ENCODE data around the gene B3GAT1. TPM values are rescaled to one million over a fixed set of nuclear protein-coding genes. Genes with fewer than 3 reads are reported as not detected.
"Not testable (repeated sequence)": the region's sequence is repeated elsewhere in the genome, so short reads cannot be mapped to it uniquely, and the experiment has no call there.

The B3GAT1 gene, protein sequence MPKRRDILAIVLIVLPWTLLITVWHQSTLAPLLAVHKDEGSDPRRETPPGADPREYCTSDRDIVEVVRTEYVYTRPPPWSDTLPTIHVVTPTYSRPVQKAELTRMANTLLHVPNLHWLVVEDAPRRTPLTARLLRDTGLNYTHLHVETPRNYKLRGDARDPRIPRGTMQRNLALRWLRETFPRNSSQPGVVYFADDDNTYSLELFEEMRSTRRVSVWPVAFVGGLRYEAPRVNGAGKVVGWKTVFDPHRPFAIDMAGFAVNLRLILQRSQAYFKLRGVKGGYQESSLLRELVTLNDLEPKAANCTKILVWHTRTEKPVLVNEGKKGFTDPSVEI
- 1 to 10 TPM; 4.0 to 6.4 (median 5.0) TPM for polyA plus RNA-seq (ENCODE audit: insufficient read length in 3 of 3)
- long read RNA-seq, donor 1 = 0 reads
- long read RNA-seq, donor 2, partial matches to known transcripts = 0 of 1 reads
- long read RNA-seq, donor 2, other reads (novel, unspliced or antisense) = 0 of 1 reads
- long read RNA-seq, donor 3, partial matches to known transcripts = 0 of 1 reads
- long read RNA-seq, donor 3, other reads (novel, unspliced or antisense) = 0 of 1 reads
- long read RNA-seq, donor 4 = 0 reads
- long read RNA-seq, donor 5, full-length matches to known transcripts = 1 of 1 reads
- long read RNA-seq, donor 5, partial matches to known transcripts = 0 of 1 reads
- long read RNA-seq, donor 5, other reads (novel, unspliced or antisense) = 0 of 1 reads
- long read RNA-seq, donor 6 = 0 reads
- long read RNA-seq, donor 7 = 0 reads
- long read RNA-seq, donor 8 = 0 reads
- long read RNA-seq, donor 9 = 0 reads
- long read RNA-seq, donor 10, full-length matches to known transcripts = 1 of 1 reads
- long read RNA-seq, donor 10, partial matches to known transcripts = 0 of 1 reads
- long read RNA-seq, donor 10, other reads (novel, unspliced or antisense) = 0 of 1 reads
- long read RNA-seq, donor 11 = 0 reads
- long read RNA-seq, donor 12 = 0 reads
- long read RNA-seq, donor 13 = 0 reads
- long read RNA-seq, donor 14 = 0 reads
- long read RNA-seq, donor 15 = 0 reads
- long read RNA-seq, donor 16 = 0 reads

DNA sequence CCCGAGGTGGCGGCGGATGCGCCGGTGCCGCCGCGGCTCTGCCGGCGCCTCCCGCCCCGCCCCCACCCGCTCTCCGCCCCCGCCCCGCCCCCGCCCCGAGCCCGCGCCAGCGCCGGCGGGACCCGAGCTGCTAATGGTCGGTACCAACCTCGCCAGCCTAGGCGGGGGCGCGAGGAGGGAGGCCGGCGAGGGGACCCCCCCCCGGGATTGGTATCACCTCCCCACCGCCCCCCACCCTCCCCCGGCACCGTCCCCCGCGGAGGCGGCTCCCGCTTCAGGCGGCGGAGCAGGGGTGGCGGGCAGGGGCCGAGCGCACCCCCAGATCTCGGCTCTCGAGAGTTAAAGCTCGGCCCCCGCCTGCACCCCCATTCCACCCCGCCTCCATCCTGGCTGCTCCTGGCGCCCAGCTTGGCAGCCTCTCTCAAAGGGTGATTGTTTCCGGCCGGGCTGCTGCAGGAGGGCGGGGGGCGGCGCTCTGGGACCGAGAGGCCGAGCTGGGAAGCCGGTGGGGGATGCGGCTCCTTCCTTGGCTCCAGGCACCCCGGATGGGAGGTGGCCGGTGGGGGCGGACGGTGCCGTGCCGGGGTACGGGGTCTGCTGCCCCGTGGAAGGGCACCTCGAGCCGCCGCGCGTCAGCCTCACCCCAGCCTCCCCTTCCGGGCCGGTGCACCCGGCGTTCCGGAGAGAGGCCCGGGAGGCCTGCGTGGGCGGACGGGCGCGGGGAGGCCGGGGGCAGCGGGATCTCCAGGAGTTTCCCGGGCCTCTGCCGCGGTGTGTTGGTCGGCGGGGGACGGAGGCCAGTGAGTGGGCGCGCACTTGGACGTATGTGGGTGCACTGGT is at the start of gene B3GAT1:
Gene B3GAT1 (minus strand): TSS at position 40 of the 840 bp plus-strand sequence. CDS start 24,583 bp downstream, outside the sequence.
- no peak for DNase-seq

DNA sequence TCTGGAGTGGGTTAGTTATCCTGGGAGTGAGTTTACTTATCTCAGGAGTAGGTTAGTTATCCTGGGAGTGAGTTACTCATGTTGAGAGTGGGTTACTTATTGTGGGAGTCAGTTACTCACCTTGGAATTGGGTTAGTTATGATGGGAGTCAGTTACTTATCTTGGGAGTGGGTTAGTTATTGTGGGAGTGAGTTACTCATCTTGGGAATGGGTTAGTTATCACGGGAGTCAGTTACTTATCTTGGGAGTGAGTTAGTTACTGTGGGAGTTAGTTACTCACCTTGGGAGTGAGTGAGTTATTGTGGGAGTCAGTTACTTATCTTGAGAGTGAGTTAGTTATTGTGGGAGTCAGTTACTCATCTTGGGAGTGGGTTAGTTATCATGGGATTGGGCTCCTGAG is 49.6 kb upstream of the B3GAT1 start:
- no peak for DNase-seq

DNA sequence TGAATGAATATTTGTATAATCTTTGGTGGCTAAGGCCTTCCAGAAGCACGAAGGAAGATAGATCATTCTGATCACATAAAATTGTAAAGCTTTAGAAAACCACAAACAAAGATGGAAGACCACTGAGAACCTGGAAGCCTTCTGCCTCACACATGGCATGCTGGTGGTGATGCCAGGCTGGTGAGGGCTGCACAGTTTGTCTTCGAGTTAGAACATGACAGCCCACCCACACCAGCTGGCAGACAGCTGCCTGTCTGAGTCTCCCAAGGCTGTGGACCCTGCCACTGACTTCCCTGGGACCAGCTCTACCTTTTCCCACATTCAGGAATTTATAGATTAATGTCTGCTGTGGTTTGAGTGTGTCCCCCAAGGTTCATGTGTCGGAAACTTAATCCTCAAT is 48.8 kb upstream of the B3GAT1 start:
- DNase-seq = no peak

DNA sequence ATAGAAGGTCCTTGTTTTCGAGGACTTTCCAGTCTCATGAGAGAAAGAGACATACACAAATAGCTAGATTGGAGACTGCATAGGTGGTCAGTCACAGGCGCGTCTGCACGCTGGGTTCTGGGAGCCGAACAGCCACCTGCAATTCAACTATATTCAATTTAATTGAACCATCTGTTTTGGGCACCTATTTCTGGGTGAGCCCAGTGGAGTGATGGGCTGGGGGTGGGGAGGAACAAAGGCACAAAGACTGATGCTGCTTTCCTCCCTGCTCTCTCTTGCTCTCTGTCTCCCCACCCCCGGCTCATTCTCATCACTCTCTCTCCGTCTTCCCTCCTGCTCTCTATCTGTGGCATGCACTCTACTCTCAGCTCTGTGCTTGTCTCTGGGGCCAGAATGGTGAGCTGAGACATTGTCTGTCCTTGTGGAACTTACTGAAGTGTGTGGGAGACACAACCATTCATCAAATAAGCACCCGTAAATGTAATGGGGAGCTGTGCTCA is 48.1 kb upstream of the B3GAT1 start:
- DNase-seq = no peak

DNA sequence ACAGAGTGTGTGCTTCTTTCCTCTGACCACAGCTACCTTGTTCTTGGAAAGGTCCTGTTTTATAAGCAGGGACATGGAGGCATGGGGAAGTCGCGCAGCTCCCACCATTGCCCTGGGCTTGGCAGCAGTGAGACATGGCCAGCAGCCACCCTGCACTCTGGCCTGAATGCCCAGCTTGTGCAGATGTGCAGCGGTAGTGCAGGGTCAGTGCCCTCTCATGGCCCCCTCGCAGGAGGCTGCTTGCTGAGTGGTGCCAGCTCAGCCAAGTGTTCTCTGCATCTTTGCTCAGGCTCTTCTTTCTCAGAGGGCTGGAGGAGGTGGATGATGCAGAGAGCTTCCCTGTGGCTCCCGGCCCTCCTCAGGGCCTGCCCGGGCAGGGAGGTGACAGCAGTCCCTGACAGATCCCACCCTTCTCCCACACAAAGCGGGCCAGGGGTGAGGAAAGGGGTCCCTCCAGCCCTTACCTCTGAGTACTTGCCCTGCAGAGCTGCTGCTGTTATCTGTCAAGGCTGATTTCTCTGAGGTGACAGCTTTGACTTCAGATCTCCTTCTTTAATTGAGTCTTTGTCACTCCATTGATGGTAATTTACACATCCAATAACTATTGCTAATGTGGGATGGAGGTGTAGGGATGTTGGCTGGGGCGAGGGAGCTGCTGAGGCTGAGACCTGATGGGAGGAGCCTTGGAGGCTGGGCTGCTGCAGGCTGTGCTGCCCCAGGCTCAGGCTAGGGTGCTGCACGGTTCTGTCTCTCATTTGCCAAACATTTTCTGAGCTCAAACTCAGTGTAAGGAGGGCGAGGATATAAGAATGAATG is 47.4 kb upstream of the B3GAT1 start:
- no peak for DNase-seq

DNA sequence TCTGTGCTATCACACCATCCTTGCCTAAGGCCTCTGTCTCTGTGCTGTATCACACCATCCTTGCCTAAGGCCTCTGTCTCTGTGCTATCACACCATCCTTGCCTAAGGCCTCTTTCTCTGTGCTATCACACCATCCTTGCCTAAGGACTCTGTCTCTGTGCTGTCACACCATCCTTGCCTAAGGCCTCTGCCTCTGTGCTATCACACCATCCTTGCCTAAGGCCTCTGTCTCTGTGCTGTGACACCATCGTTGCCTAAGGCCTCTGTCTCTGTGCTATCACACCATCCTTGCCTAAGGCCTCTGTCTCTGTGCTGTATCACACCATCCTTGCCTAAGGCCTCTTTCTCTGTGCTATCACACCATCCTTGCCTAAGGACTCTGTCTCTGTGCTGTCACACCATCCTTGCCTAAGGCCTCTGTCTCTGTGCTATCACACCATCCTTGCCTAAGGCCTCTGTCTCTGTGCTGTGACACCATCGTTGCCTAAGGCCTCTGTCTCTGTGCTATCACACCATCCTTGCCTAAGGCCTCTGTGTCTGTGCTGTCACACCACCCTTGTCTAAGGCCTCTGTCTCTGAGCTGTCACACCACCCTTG is 45.5 kb upstream of the B3GAT1 start:
- not testable (repeated sequence) for DNase-seq

DNA sequence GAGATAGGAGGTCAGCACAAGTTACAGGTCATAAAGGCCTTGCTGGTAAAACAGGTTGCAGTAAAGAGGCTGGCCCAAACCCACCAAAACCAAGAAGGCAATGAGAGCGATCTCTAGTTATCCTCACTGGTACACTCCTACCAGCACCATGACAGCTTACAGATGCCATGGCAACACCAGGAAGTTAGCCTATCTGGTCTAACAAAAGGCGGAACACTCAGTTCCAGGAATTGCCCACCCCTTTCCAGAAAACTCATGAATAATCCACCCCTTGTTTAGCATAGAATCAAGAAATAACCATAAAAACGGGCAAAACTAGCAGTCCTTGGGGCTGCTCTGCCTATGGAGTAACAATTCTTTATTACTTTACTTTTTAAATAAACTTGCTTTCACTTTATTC is 43.5 kb upstream of the B3GAT1 start:
- no peak for DNase-seq

DNA sequence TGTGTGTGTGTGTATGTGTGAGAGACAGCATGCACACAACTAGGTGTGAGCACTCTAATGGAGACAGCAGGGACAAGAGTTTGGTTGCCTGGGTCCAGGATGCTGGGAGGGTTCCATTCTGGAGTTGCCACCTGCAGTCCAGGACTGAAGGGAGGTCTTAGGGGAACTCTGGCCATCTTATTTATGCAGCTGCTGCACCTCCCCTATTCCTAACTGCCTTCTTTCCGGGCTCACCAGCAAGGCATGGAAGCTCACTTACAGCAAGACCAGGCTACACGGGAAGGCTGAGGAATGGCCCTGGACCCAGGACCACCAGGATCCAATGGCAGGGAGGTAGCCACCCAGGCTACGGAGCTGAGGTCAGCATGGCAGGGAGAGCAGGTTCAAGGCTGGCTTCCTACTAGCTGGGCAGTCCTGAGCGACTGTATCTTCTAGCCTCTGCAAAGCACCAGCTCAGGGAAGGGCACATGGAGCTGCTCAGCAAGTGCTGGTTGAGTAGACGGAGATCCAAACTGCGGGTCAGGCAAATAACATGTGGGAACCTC is 42.2 kb upstream of the B3GAT1 start:
- DNase-seq = no peak

DNA sequence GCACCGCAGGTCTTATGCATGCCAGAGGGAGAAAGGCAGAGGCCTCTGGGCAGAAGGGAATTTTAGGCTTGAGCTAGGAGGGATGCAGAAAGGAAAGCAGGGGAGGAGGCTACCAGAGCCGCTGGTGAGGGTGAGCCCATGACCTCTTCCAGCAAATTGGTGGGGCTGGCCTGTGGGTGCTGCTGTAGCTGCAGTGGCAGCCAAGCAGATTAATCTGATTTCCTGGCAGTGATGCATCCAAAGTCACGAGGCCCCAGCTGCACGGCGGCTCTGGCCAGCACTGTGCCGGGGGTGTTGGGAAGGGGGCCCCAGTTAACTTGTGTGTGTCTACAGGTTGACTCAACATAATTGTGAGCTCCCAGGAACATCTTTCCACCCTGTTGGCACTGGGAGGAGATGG is 41.4 kb upstream of the B3GAT1 start:
- DNase-seq = no peak

DNA sequence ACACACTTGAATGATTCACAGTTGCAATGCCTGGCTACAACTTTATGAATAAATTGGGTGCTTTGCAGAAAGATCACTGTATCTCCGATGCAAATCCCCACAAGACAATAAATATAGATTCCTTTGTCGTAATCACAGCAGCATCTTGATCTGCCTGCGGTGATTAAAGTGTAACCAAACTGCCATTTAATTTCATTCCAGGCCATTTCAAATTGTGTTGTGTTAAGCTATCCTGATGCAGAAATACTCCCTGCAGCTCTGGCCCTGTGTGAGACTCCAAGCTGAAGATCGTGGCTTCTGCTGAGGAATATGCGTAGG is 40.8 kb upstream of the B3GAT1 start:
- no peak for DNase-seq

DNA sequence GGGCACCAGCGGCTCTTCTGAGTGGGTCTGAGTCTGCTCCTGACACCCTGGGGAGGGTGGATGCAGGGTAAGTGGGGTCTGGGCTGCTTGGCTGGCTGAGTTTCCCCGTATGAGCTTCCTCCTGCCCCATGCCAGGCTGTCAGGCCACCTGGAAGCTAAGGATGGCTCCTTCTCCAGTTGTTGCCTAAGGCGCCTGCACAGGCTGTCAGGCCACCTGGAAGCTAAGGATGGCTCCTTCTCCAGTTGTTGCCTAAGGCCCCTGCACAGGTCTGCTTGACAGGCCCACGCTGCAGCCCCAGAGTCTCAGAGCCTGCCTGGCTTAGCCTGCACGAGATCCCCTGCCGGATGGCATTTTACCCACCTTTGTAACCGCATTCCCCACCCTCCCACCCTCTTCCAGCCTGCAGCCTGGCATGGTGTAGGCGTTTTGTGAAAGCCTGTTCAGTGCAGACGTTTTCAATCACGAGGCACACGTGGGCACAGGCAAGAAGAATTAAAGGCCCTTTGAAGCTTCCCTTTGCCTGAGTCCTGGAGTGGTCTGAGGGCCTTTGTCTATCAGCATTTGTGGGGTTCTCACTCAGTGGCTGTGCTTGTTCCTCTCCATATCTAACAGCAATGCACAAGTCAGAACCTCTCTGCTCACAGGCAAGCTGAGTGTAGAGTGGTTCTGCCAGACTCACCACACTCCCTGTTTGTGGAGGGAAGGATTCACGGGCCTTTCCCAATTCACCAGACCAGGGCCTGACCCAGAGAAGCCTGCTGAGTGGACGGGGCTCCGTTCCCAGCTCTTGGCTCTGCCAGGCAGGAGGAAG is 40.2 kb upstream of the B3GAT1 start:
- DNase-seq = no peak

DNA sequence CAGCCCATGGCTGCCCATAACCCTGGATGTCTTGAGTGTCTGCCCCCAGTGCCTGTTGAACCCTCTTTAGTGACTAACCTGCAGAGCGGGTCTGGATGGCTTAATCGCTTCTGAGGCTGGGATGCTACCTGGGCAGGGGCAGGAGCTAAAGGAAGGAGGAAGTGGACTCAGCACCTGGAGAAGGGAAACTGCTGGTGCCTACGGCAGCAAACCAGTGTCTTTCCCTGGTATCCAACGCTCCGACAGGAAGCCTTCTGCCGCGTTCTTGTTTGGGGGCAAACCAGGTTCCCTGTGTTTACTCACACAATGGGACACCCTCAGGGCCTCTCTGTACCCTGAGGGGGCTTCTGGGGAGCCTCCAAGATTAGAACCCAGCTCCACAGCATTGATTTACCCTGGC is 38.1 kb upstream of the B3GAT1 start:
- DNase-seq = no peak

DNA sequence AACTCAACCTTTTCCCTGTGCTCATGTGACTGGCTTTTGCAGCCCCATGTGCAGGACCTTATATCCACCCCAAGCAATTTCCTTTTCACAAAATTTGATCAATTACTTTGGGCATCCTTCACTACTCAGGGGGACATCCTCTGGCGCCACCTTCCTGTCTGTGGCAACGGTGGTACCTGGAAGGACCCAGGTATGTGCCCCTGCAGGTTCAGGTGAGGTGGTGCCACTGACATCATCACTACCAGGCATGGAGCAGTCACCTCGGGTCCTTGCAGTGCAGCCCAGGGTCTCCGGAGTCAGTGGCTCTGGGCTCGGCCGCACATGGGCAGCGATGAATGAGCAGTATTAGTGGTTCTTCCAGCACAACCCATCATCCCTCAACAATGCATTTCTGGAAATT is 37.7 kb upstream of the B3GAT1 start:
- no peak for DNase-seq

DNA sequence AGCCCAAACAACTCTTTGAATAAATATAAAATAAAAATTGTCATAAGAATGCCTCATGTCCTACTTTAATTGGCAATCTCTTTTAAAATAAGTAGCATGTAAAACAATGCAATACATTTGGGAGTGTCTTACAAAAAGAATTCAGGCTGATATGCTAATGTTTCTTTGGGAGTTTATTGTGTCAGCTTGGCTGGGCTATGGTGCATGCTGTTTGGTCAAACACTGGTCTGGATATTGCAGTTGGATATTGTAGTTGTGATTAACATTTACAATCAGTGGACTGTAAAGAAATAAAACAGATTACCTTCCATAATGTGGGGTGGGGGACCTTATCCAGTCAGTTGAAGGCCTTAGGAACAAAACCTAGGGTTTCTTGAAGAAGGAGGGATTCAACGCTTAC is 37.0 kb upstream of the B3GAT1 start:
- no peak for DNase-seq

DNA sequence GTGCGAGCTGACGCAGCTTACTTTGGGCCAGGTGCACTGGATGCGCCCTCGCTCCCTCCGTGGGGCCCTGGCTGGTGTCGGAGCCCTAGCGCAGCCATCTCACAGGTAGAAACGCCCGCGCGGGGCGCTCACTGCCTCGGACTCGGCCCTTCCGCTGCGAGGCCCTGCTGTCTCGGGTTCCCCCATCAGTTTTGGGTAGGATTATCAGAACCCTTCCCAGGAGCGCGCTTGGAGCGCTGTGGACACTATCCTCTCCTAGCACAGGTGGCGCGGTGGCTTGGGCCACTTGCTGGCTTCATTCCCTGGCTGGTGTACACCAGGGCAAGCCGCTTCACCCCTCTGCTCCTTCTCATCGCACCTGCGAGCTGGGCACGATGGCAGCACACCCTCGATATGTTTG is 35.7 kb upstream of the B3GAT1 start:
- DNase-seq = no peak

DNA sequence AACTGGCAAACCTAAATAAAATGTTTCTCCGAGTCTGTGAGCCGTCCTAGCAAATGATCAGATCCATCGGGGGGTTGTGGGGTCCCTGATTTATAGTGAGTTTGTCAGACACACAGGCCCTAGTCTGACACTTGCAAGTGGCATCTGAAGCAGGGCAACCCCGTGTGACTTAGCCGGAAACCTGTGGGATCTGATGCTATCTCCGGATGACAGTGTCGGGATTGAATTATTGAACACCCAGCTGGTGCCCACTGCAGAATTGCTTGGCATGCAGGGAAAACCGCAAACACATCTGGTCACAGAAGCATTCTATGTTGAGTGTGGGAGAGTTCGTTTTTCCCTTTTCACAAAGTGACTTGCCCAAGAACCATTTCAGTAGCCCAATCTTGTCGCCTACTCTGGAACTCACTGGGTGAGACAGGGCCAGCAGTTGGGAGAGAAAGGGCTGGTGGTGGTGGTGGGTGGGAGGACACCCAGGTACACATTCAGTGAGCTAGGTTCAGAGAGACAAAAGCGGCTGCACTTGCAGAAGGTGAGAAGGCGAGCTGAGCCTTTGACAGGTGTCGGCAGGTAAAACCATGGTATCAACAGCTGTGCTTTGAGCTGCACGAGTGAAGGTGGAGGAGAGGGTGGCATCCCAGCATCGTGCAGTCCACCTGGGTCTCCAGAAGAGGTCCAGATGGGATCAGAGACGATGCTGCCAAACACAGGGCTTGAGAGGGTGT is 33.7 kb upstream of the B3GAT1 start:
- no peak for DNase-seq

DNA sequence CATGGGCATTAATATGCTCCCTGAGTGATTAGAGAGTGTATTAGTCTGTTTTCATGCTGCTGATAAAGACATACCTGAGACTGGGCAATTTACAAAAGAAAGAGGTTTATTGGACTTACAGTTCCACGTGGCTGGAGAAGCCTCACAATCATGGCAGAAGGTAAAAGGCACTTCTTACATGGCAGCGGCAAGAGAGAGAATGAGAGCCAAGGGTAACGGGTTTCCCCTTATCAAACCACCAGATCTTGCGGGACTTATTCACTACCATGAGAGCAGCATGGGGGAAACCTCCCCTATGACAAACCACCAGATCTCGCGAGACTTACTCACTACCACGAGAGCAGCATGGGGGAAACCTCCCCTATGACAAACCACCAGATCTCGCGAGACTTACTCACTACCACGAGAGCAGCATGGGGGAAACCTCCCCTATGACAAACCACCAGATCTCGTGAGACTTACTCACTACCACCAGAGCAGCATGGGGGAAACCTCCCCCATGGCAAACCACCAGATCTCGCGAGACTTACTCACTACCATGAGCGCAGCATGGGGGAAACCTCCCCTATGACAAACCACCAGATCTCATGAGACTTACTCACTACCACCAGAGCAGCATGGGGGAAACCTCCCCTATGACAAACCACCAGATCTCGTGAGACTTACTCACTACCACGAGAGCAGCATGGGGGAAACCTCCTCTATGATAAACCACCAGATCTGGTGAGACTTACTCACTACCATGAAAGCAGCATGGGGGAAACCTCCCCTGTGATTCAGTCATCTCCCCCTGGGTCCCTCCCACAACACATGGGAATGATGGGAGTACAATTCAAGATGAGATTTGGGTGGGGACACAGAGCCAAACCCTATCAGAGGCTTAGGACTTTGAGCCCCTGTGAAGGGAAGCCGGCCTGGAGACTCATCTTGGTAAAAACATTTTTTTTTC is 32.4 kb upstream of the B3GAT1 start:
- DNase-seq = not testable (repeated sequence)
